ENCODE measurements around the gene SLC25A51.

SLC25A51 gene, protein sequence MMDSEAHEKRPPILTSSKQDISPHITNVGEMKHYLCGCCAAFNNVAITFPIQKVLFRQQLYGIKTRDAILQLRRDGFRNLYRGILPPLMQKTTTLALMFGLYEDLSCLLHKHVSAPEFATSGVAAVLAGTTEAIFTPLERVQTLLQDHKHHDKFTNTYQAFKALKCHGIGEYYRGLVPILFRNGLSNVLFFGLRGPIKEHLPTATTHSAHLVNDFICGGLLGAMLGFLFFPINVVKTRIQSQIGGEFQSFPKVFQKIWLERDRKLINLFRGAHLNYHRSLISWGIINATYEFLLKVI

GRCh38 chr9:37903647-37904444, at the start of gene SLC25A51:
Gene SLC25A51, minus strand, starts transcription at chr9:37904127. Its CDS starts 15,577 bp downstream, at chr9:37888550.
- in situ Hi-C loops (cut with MboI; ENCODE audit: low pct_unique_long_range_greater_than_20kb, low sequenced_read_pairs, unreplicated experiment): no loop called here
- TF ChIP-seq CTCF (IDR thresholded peaks at IDR 0.05; ENCODE audit: extremely low read depth, insufficient read depth, missing control alignments): peak; percentile 99
- peak; percentile 99 for DNase-seq (ENCODE audit: low spot score)

- no peak for TF ChIP-seq CTCF (IDR thresholded peaks at IDR 0.05; ENCODE audit: extremely low read depth, insufficient read depth, missing control alignments)
- in situ Hi-C loops (cut with MboI; ENCODE audit: low pct_unique_long_range_greater_than_20kb, low sequenced_read_pairs, unreplicated experiment): no loop called here
- DNase-seq (ENCODE audit: low spot score): no peak
These were observed 49.4 kb upstream of the SLC25A51 start for GRCh38 chr9:37953206-37953774.

- in situ Hi-C loops (cut with MboI; ENCODE audit: low pct_unique_long_range_greater_than_20kb, low sequenced_read_pairs, unreplicated experiment): no loop called here
- DNase-seq (ENCODE audit: low spot score): no peak
- TF ChIP-seq CTCF (IDR thresholded peaks at IDR 0.05; ENCODE audit: extremely low read depth, insufficient read depth, missing control alignments): no peak
These were observed 48.8 kb upstream of the SLC25A51 start for GRCh38 chr9:37952731-37953130.

DNA sequence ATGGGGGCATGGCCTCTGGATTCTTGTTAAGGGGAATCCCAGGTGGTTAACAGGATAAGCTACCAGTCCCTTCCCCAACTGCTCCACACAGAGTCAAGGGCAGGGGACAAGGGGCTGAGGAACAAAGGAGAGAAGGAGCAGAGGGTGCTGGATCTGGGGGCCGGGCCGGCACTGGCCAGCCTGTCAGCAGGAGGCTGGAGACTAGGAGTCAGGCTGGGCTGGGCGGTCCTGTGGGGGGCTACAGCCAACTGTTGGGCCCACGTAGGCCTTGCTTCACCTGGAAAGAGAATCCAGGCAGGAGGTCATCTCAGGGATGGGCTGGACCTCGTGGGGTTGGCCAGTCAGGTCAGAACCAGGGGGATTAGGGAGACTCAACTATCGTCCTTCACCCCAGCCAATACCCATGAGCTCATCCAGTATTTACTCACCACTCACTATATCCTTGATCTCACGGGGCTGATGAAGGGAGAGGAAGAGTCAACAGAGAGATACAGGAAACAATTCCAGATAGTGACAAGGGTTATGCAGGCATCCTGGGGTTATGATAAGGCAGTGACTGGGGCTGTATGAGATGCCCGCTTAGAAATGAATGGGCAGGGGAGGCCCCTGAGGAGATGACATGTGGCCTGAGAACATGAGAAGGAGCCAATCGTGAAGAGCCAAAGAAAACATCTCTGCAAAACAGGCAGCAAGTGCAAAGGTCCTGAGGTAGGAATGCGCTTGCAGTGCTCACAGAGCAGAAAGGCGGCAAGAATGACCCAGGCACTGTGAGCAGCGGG, 47.9 kb upstream of the SLC25A51 start:
- TF ChIP-seq CTCF (IDR thresholded peaks at IDR 0.05; ENCODE audit: extremely low read depth, insufficient read depth, missing control alignments): no peak
- DNase-seq (ENCODE audit: low spot score): no peak
- in situ Hi-C loops (cut with MboI; ENCODE audit: low pct_unique_long_range_greater_than_20kb, low sequenced_read_pairs, unreplicated experiment): no loop called here

DNA sequence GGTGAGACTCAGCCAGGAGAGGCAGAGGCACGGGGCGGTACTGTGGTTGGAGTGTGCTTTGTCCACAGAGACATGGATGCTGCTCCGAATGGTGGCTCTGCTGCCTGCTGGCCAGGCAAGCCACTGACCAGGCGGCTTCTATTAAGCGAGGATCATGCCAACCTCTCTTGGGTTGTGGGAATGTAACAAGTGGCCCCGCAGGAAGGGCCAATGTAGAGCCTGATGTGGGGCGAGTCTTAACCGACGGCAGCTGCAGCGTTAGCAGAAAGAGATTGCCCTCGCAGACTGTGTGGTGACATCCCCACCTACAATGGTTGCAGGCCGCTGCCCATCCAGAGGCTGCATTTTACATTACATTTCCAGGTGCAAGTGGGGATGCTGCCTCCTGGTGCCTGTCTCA, 46.6 kb upstream of the SLC25A51 start:
- in situ Hi-C loops (cut with MboI; ENCODE audit: low pct_unique_long_range_greater_than_20kb, low sequenced_read_pairs, unreplicated experiment): no loop called here
- no peak for TF ChIP-seq CTCF (IDR thresholded peaks at IDR 0.05; ENCODE audit: extremely low read depth, insufficient read depth, missing control alignments)
- no peak for DNase-seq (ENCODE audit: low spot score)

DNA sequence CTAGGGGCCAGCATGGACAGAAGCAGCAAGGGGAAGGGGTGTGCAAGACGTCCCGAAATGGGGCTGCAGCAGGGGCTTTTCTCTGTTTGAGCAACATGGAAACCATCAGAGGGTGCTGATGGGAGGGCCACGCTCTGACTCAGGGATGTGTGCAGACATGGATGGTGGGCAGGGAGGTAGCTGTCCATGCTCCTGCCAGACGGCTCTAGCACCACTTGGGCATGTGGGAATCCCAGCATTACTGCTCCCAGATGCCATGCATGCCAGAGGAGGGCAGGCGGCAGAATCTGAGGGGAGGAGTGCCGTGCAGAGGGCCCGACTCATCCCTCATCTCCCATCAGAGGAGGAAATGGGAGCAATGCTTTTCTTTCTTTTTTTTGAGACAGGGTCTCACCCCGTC, 45.6 kb upstream of the SLC25A51 start:
- no peak for TF ChIP-seq CTCF (IDR thresholded peaks at IDR 0.05; ENCODE audit: extremely low read depth, insufficient read depth, missing control alignments)
- in situ Hi-C loops (cut with MboI; ENCODE audit: low pct_unique_long_range_greater_than_20kb, low sequenced_read_pairs, unreplicated experiment): no loop called here
- no peak for DNase-seq (ENCODE audit: low spot score)
